MM.1S (cell line): ENCODE data around the gene ASPDH.

ENCODE experiments used
- DNase-seq: peaks from one replicate; pipeline ENCODE4 v3.0.0-alpha.2; 2015
- H2AFZ ChIP-seq: fragments of 300-600 bp; sonication (generic); 2 replicates; pipeline ENCODE4 v1.6.0; 2016; ENCODE audit warnings: antibody characterized with exemption, low read length
- H3F3A ChIP-seq: fragments of 300-600 bp; sonication (generic); 2 replicates; pipeline ENCODE4 v1.6.1; 2016; ENCODE audit warnings: mild to moderate bottlenecking, antibody characterized with exemption, low read length, moderate library complexity, mixed read lengths; ENCODE audit not compliant: insufficient read depth
- H3K27ac ChIP-seq: fragments of 300-600 bp; sonication (generic); 2 replicates; pipeline ENCODE4 v1.5.1; 2016; ENCODE audit warnings: mild to moderate bottlenecking, low read length
- H3K27me3 ChIP-seq: fragments of 300-600 bp; sonication (generic); replicated peaks from 2 replicates; pipeline ENCODE4 v1.6.0; 2016; ENCODE audit warnings: low read length; ENCODE audit not compliant: insufficient read depth
- H3K36me3 ChIP-seq: fragments of 300-600 bp; sonication (generic); replicated peaks from 2 replicates; pipeline ENCODE4 v1.6.1; 2016; ENCODE audit warnings: mild to moderate bottlenecking, low read length, mixed read lengths; ENCODE audit not compliant: insufficient read depth
- H3K4me1 ChIP-seq: fragments of 300-600 bp; sonication (generic); 2 replicates; pipeline ENCODE4 v1.6.1; 2016; ENCODE audit warnings: low read length, mixed read lengths
- H3K4me2 ChIP-seq: fragments of 300-600 bp; sonication (generic); 2 replicates; pipeline ENCODE4 v1.6.0; 2016; ENCODE audit warnings: low read depth, low read length
- H3K4me3 ChIP-seq: fragments of 300-600 bp; sonication (generic); 2 replicates; pipeline ENCODE4 v1.5.1; 2016; ENCODE audit warnings: low read length, mixed read lengths
- H3K79me2 ChIP-seq: fragments of 300-600 bp; sonication (generic); 2 replicates; pipeline ENCODE4 v1.6.1; 2016; ENCODE audit warnings: mixed run types, low read length, mixed read lengths
- H3K9ac ChIP-seq: fragments of 300-600 bp; sonication (generic); 2 replicates; pipeline ENCODE4 v1.6.1; 2016; ENCODE audit warnings: low read length, mixed read lengths
- H3K9me2 ChIP-seq: fragments of 300-600 bp; sonication (generic); replicated peaks from 2 replicates; pipeline ENCODE4 v1.6.1; 2016; ENCODE audit warnings: mild to moderate bottlenecking, low read length, mixed read lengths; ENCODE audit not compliant: insufficient read depth
- H3K9me3 ChIP-seq: fragments of 300-600 bp; sonication (generic); replicated peaks from 2 replicates; pipeline ENCODE4 v1.6.1; 2016; ENCODE audit warnings: mild to moderate bottlenecking, low read length, mixed read lengths; ENCODE audit not compliant: insufficient read depth
- H4K20me1 ChIP-seq: fragments of 300-600 bp; sonication (generic); 2 replicates; pipeline ENCODE4 v1.6.1; 2016; ENCODE audit warnings: mild to moderate bottlenecking, low read length, moderate library complexity, mixed read lengths; ENCODE audit not compliant: insufficient read depth
- CTCF ChIP-seq: fragments of 300-600 bp; sonication (generic); IDR thresholded peaks from 2 replicates; pipeline ENCODE4 v1.5.1; 2016; ENCODE audit warnings: antibody characterized with exemption, low read length, mixed read lengths
- EZH2 ChIP-seq: fragments of 300-600 bp; sonication (generic); optimal IDR thresholded peaks from 2 replicates; pipeline ENCODE3; 2017; ENCODE audit warnings: low read depth, mild to moderate bottlenecking, antibody characterized with exemption, low read length, mixed read lengths
- EZH2phosphoT487 ChIP-seq: fragments of 300-600 bp; sonication (generic); IDR thresholded peaks from 2 replicates; pipeline ENCODE4 v1.6.1; 2018; ENCODE audit warnings: antibody characterized with exemption, low read length

Gene ASPDH

GRCh38 chr19:50510121-50510670, 3.5 kb downstream of the ASPDH start:
- Histone ChIP-seq H2AFZ (peak overlapping the region; percentile 81; the same call in 1 of the 2 replicates), H4K20me1 (no peaks in the 10 kb centered on the region), H3K4me3 (peak overlapping the region; percentile 84), H3F3A (no peaks in the 10 kb centered on the region), H3K27me3 (no peaks in the 10 kb centered on the region), H3K4me2 (peak overlapping the region; percentile 87), H3K4me1 (0 out of 2 replicates have a peak, but pooled peaks cover 4% of the 10 kb centered on the region), H3K27ac (no peak overlapping the region), H3K9ac (peak overlapping the region; percentile 63; the same call in 1 of the 2 replicates), H3K36me3 (no peaks in the 10 kb centered on the region), H3K79me2 (no peaks in the 10 kb centered on the region), H3K9me3 (no peaks in the 10 kb centered on the region), H3K9me2 (no peaks in the 10 kb centered on the region)
- no peak for DNase-seq
- TF ChIP-seq CTCF = no peak

GRCh38 chr19:50509366-50509765, 4.3 kb downstream of the ASPDH start:
- Histone ChIP-seq H3K27ac (no peak overlapping the region), H2AFZ (no peak overlapping the region), H3K9me2 (no peaks in the 10 kb centered on the region), H3K9ac (no peak overlapping the region), H3K9me3 (no peaks in the 10 kb centered on the region), H3K4me3 (no peak overlapping the region), H4K20me1 (no peaks in the 10 kb centered on the region), H3K79me2 (no peaks in the 10 kb centered on the region), H3K4me1 (0 out of 2 replicates have a peak, but pooled peaks cover 4% of the 10 kb centered on the region), H3K4me2 (no peak overlapping the region), H3K36me3 (no peaks in the 10 kb centered on the region), H3K27me3 (no peaks in the 10 kb centered on the region), H3F3A (no peaks in the 10 kb centered on the region)
- DNase-seq = no peak
- TF ChIP-seq EZH2phosphoT487 (no peak), CTCF (no peak), EZH2 (no peak)

- TF ChIP-seq EZH2 (no peak), EZH2phosphoT487 (no peak), CTCF (no peak)
These were observed 4.9 kb downstream of the ASPDH start for GRCh38 chr19:50508843-50509190.

More at GRCh38 chr19:50508843-50509190, 4.9 kb downstream of the ASPDH start:
- Histone ChIP-seq H3K79me2 (no peaks in the 10 kb centered on the region), H3K27me3 (no peaks in the 10 kb centered on the region), H3K36me3 (no peaks in the 10 kb centered on the region), H3F3A (no peaks in the 10 kb centered on the region), H3K9me2 (no peaks in the 10 kb centered on the region), H4K20me1 (no peaks in the 10 kb centered on the region), H3K4me3 (no peak overlapping the region), H2AFZ (no peak overlapping the region), H3K9ac (no peak overlapping the region), H3K4me2 (no peak overlapping the region), H3K9me3 (no peaks in the 10 kb centered on the region), H3K4me1 (0 out of 2 replicates have a peak, but pooled peaks cover 4% of the 10 kb centered on the region), H3K27ac (no peak overlapping the region)
- no peak for DNase-seq
